ENCODE data around the gene ALOXE3. TPM values are rescaled to one million over a fixed set of nuclear protein-coding genes. Genes with fewer than 3 reads are reported as not detected.
"Not testable (repeated sequence)": the region's sequence is repeated elsewhere in the genome, so short reads cannot be mapped to it uniquely, and the experiment has no call there.

The ALOXE3 gene
- total and polyA plus RNA-seq, 3 experiments from 2014 or later = not detected

DNA sequence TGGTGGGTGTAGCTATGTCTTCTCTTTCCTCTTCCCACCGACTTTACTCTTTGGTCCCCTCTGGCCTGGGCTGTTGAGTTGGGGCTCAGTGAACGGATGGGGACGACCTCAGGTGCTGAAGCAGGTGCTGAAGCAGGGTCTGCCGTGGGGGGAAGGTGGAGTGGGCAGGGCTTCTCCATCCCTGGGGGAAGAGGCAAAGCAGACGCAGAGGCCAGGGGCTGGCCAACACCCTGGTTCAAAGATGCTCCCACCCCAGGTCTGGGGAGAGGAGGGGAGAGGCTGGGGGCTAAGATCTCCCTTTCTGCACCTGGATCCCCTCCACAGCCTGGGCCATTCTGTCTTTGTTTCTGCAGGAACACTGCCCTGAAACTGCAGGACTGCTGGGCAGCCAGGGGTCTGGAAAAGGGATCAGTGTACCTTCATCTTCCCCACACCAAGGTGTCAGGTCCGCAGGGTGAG lies 53.7 kb downstream of the ALOXE3 start:
- no peak for DNase-seq
- no peaks in the 10 kb centered on the region for H3K9me3 ChIP-seq (ENCODE audit: low read length)
- POLR2A ChIA-PET = no interaction called here
- peaks cover 0 to 5% (median 0%) of the 10 kb centered on the region in 3 donors for H3K4me1 Mint-ChIP-seq
- CTCF ChIA-PET = interaction anchor here (1.0 to 1.3 kb wide), 3 partner anchors 8 to 14 kb away, joined by 3 to 4 read pairs (median 3); no protein-coding TSS in a partner anchor
- no peaks in the 10 kb centered on the region for H3K9me3 Mint-ChIP-seq
- H3K4me3 ChIP-seq (ENCODE audit: low read length) = no peak overlapping the region
- peaks cover 33 to 41% of the 10 kb centered on the region in 2 donors for H3K27me3 Mint-ChIP-seq
- no peak overlapping the region for H3K27ac ChIP-seq (ENCODE audit: low read depth, low read length)
- no peaks in the 10 kb centered on the region for H3K4me1 ChIP-seq (ENCODE audit: insufficient read depth, low read length)
- no peak overlapping the region for H3K27ac Mint-ChIP-seq
- H3K36me3 ChIP-seq (ENCODE audit: insufficient read depth, low read length) = no peaks in the 10 kb centered on the region
- H3K36me3 Mint-ChIP-seq = no peaks in the 10 kb centered on the region
- no peak overlapping the region for H3K4me3 Mint-ChIP-seq
- H3K27me3 ChIP-seq (ENCODE audit: insufficient read depth, low read length, poor library complexity, severe bottlenecking) = peaks cover 11% of the 10 kb centered on the region

DNA sequence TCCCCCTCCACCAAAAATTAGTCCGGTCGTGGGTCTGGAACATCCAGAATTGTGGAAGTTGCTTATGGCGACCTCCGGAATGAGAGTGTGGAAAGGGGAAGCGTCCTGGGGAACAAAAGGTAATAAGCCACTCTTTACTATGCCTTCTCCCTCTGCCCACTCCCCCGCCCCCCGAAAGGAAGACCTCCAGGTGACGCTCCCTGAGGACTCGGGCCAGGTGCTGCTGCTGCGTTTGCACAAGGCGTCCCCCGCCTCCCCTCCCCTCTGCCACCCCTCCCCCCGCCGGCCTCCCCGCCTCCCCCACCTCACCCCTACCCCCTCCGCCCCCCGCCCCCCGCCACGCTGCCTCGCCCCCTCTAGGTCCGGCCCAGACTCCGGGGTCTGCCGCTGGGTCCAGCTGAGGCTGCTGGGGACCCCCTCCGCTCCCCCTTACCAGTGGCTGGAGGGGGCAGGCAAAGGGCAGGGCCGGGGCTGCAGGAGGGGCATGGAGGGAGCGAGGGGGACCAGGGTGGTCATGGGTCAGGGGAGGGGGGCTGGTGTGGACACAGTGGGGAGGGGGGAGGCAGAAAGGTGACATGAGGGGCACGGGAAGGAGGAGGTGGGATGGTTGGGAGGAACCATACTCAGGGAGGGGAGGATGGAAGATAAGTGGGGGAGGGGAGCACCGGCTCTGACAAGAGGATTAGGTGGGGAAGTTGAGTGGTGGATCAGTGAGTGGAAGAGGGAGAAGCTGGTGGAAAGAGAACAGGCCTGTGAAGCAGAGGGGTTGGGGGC lies 54.4 kb downstream of the ALOXE3 start:
- Histone ChIP-seq H3K9me3 (ENCODE audit: low read length) (no peaks in the 10 kb centered on the region), H3K27me3 (ENCODE audit: insufficient read depth, low read length, poor library complexity, severe bottlenecking) (peaks cover 18% of the 10 kb centered on the region), H3K4me3 (ENCODE audit: low read length) (no peak overlapping the region), H3K4me1 (ENCODE audit: insufficient read depth, low read length) (no peaks in the 10 kb centered on the region), H3K27ac (ENCODE audit: low read depth, low read length) (no peak overlapping the region), H3K36me3 (ENCODE audit: insufficient read depth, low read length) (no peaks in the 10 kb centered on the region)
- Mint-ChIP-seq H3K9me3 (no peaks in the 10 kb centered on the region), H3K27ac (peak overlapping the region in 1 of 8 donors; percentile 54), H3K4me3 (no peak overlapping the region), H3K36me3 (no peaks in the 10 kb centered on the region), H3K27me3 (peaks cover 37 to 48% of the 10 kb centered on the region in 2 donors), H3K4me1 (peaks cover 0 to 5% (median 0%) of the 10 kb centered on the region in 3 donors)
- DNase-seq = peak in 1 of 5 donors; percentile 28
- CTCF ChIA-PET = interaction anchor here (1.3 kb wide), 1 partner anchor 14 kb away, joined by 4 read pairs; no protein-coding TSS in a partner anchor
- POLR2A ChIA-PET = no interaction called here

DNA sequence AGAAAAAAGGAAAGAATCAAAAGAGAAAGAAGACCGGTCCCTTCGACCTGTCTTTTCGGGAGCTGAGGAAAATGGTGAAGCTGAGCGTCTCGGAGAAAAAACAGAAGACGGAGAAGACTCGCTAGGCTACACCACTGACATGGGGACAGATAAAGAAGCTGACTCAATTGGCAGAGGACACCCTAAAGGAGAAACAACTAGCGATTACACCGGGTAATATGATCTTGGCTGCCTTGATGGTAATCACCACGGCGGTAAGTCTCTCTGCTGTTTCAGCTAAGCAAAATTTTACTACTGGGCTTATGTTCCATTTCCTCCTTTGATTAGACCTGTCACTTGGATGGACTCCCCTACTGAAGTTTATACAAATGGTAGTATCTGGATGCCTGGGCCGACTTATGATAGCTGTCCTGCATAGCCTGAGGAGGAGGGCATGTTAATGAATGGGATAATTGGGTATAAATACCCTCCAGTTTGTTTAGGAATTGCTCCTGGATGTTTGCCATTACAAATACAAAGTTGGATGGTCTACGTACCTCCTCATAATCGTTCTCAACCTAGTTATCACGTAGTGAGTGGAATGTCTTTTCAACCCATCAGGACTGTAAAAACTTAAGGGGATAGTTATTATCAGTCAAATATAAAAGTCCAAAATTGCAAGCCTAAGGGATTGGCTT lies 55.4 kb downstream of the ALOXE3 start:
- Histone ChIP-seq H3K27ac (ENCODE audit: low read depth, low read length) (no peak overlapping the region), H3K27me3 (ENCODE audit: insufficient read depth, low read length, poor library complexity, severe bottlenecking) (peaks cover 21% of the 10 kb centered on the region), H3K36me3 (ENCODE audit: insufficient read depth, low read length) (no peaks in the 10 kb centered on the region), H3K4me3 (ENCODE audit: low read length) (no peak overlapping the region), H3K4me1 (ENCODE audit: insufficient read depth, low read length) (no peaks in the 10 kb centered on the region), H3K9me3 (ENCODE audit: low read length) (no peaks in the 10 kb centered on the region)
- H3K27me3 Mint-ChIP-seq = peaks cover 37 to 52% of the 10 kb centered on the region in 2 donors
- ChIA-PET CTCF (interaction anchor here (1.1 to 4.6 kb wide), 6 partner anchors 8 to 319 kb away, joined by 4 to 42 read pairs (median 19); no protein-coding TSS in a partner anchor), POLR2A (no interaction called here)
- peak overlapping the region in 2 of 8 donors; percentile 2 to 55 for H3K27ac Mint-ChIP-seq
- H3K36me3 Mint-ChIP-seq = no peaks in the 10 kb centered on the region
- DNase-seq = no peak
- no peak overlapping the region for H3K4me3 Mint-ChIP-seq
- H3K9me3 Mint-ChIP-seq = no peaks in the 10 kb centered on the region
- H3K4me1 Mint-ChIP-seq = peaks cover 0 to 5% (median 0%) of the 10 kb centered on the region in 3 donors

DNA sequence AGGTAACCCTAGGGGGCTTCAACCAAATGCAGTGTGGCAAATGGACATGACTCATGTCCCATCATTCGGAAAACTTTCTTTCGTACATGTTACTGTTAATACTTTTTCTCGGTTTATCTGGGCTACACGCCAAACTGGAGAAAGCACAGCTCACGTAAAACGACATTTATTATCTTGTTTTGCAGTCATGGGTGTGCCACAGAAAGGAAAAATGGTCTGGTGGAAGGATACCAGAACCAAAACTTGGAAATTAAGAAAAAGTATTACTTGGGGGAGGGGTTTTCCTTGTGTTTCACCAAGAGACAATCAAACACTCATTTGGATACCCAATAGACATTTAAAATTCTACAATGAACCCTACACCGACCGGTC lies 55.9 kb downstream of the ALOXE3 start:
- H3K27me3 ChIP-seq (ENCODE audit: insufficient read depth, low read length, poor library complexity, severe bottlenecking) = peaks cover 21% of the 10 kb centered on the region

DNA sequence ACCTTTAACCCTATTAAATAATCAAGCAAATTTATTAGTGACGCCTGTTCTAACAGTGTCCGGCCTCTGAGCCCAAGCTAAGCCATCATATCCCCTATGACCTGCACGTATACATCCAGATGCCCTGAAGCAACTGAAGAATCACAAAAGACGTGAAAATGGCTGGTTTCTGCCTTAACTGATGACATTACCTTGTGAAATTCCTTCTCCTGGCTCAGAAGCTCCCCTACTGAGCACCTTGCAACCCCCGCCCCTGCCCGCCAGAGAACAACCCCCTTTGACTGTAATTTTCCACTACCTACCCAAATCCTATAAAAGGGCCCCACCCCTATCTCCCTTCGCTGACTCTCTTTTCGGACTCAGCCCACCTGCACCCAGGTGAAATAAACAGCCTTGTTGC lies 56.5 kb downstream of the ALOXE3 start:
- H3K4me3 Mint-ChIP-seq; DNase-seq; H3K4me1 ChIP-seq (ENCODE audit: insufficient read depth, low read length); H3K4me3 ChIP-seq (ENCODE audit: low read length); H3K36me3 ChIP-seq (ENCODE audit: insufficient read depth, low read length); H3K9me3 ChIP-seq (ENCODE audit: low read length); H3K27ac ChIP-seq (ENCODE audit: low read depth, low read length); POLR2A ChIA-PET; H3K36me3 Mint-ChIP-seq; H3K9me3 Mint-ChIP-seq: not testable (repeated sequence)
- H3K27me3 Mint-ChIP-seq = peaks cover 37 to 60% of the 10 kb centered on the region in 2 donors
- CTCF ChIA-PET = interaction anchor here (1.2 to 4.6 kb wide), 8 partner anchors 9 to 253 kb away, joined by 3 to 42 read pairs (median 19); no protein-coding TSS in a partner anchor
- peak overlapping the region in 1 of 8 donors; percentile 48 for H3K27ac Mint-ChIP-seq
- peaks cover 21% of the 10 kb centered on the region for H3K27me3 ChIP-seq (ENCODE audit: insufficient read depth, low read length, poor library complexity, severe bottlenecking)
- H3K4me1 Mint-ChIP-seq = peaks cover 5 to 10% (median 7%) of the 10 kb centered on the region in 3 donors

More for the DNA sequence above, 55.9 kb downstream of the ALOXE3 start:
- H3K36me3 ChIP-seq (ENCODE audit: insufficient read depth, low read length) = no peaks in the 10 kb centered on the region
- Mint-ChIP-seq H3K4me3 (no peak overlapping the region), H3K27ac (no peak overlapping the region), H3K36me3 (no peaks in the 10 kb centered on the region), H3K4me1 (peaks cover 3 to 8% (median 3%) of the 10 kb centered on the region in 3 donors), H3K27me3 (peaks cover 37 to 57% of the 10 kb centered on the region in 2 donors), H3K9me3 (no peaks in the 10 kb centered on the region)
- H3K9me3 ChIP-seq (ENCODE audit: low read length) = no peaks in the 10 kb centered on the region
- H3K4me1 ChIP-seq (ENCODE audit: insufficient read depth, low read length) = peaks cover 2% of the 10 kb centered on the region
- ChIA-PET CTCF (interaction anchor here (1.1 to 4.6 kb wide), 8 partner anchors 8 to 319 kb away, joined by 4 to 42 read pairs (median 19); no protein-coding TSS in a partner anchor), POLR2A (no interaction called here)
- no peak overlapping the region for H3K4me3 ChIP-seq (ENCODE audit: low read length)
- no peak for DNase-seq
- H3K27ac ChIP-seq (ENCODE audit: low read depth, low read length) = no peak overlapping the region

DNA sequence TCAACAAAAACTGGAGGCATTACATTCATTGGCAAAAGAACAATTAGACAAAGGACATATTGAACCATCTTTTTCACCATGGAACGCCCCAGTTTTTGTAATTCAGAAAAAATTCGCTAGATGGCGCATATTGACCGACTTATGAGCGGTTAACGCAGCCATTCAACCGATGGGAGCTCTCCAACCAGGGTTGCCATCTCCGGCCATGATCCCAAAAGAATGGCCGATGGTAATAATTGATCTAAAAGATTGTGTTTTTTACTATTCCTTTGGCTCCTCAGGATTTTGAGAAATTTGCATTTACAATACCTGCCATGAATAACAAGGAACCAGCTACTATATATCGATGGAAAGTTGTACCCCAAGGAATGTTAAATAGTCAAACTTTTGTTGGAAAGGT lies 58.0 kb downstream of the ALOXE3 start:
- peak; percentile 24 to 69 (median 54) for DNase-seq
- ChIA-PET POLR2A (interaction anchor here (0.8 to 1.0 kb wide), 3 partner anchors 10 to 50 kb away, joined by 3 read pairs; no protein-coding TSS in a partner anchor), CTCF (interaction anchor here (0.6 to 4.6 kb wide), 17 partner anchors 10 to 938 kb away, joined by 3 to 42 read pairs (median 4); partner anchors contain the start of genes KRABD2, RANGRF and RNF227)
- Mint-ChIP-seq H3K4me1 (peaks cover 12 to 24% (median 22%) of the 10 kb centered on the region in 3 donors), H3K9me3 (no peaks in the 10 kb centered on the region), H3K27ac (peak overlapping the region in 1 of 8 donors; percentile 22), H3K36me3 (no peaks in the 10 kb centered on the region), H3K27me3 (peaks cover 36 to 60% of the 10 kb centered on the region in 2 donors), H3K4me3 (peak overlapping the region in 1 of 7 donors; percentile 41)
- peaks cover 21% of the 10 kb centered on the region for H3K27me3 ChIP-seq (ENCODE audit: insufficient read depth, low read length, poor library complexity, severe bottlenecking)
- no peaks in the 10 kb centered on the region for H3K9me3 ChIP-seq (ENCODE audit: low read length)
- H3K4me1 ChIP-seq (ENCODE audit: insufficient read depth, low read length) = peaks cover 9% of the 10 kb centered on the region
- H3K27ac ChIP-seq (ENCODE audit: low read depth, low read length) = no peak overlapping the region
- H3K4me3 ChIP-seq (ENCODE audit: low read length) = no peak overlapping the region
- no peaks in the 10 kb centered on the region for H3K36me3 ChIP-seq (ENCODE audit: insufficient read depth, low read length)

GRCh38 chr17:8059131-8059530 lies 59.2 kb downstream of the ALOXE3 start:
- no peak overlapping the region for H3K27ac Mint-ChIP-seq
- peaks cover 21% of the 10 kb centered on the region for H3K27me3 ChIP-seq (ENCODE audit: insufficient read depth, low read length, poor library complexity, severe bottlenecking)
- no peaks in the 10 kb centered on the region for H3K36me3 Mint-ChIP-seq
- no peak overlapping the region for H3K27ac ChIP-seq (ENCODE audit: low read depth, low read length)
- no peaks in the 10 kb centered on the region for H3K36me3 ChIP-seq (ENCODE audit: insufficient read depth, low read length)
- no peak overlapping the region for H3K4me3 Mint-ChIP-seq
- no peaks in the 10 kb centered on the region for H3K9me3 ChIP-seq (ENCODE audit: low read length)
- no peaks in the 10 kb centered on the region for H3K9me3 Mint-ChIP-seq
- POLR2A ChIA-PET = no interaction called here
- peak in 1 of 5 donors; percentile 10 for DNase-seq
- no peak overlapping the region for H3K4me3 ChIP-seq (ENCODE audit: low read length)
- peaks cover 12 to 24% (median 22%) of the 10 kb centered on the region in 3 donors for H3K4me1 Mint-ChIP-seq
- CTCF ChIA-PET = interaction anchor here (0.7 to 4.6 kb wide), 7 partner anchors 11 to 242 kb away, joined by 3 to 42 read pairs (median 10); no protein-coding TSS in a partner anchor
- H3K4me1 ChIP-seq (ENCODE audit: insufficient read depth, low read length) = peaks cover 9% of the 10 kb centered on the region
- H3K27me3 Mint-ChIP-seq = peaks cover 29 to 60% of the 10 kb centered on the region in 2 donors

Data from CD8-positive, alpha-beta memory T cell (primary cell).